HG03565 (cell line): ENCODE measurements around the gene PTPDC1.

Source experiments
- ATAC-seq: cut with Tn5 transposase; IDR thresholded peaks from one replicate; pipeline ENCODE4 v1.9.1; 2021; ENCODE audit warnings: mild to moderate bottlenecking, moderate library complexity; ENCODE audit not compliant: unreplicated experiment

PTPDC1 gene, protein sequence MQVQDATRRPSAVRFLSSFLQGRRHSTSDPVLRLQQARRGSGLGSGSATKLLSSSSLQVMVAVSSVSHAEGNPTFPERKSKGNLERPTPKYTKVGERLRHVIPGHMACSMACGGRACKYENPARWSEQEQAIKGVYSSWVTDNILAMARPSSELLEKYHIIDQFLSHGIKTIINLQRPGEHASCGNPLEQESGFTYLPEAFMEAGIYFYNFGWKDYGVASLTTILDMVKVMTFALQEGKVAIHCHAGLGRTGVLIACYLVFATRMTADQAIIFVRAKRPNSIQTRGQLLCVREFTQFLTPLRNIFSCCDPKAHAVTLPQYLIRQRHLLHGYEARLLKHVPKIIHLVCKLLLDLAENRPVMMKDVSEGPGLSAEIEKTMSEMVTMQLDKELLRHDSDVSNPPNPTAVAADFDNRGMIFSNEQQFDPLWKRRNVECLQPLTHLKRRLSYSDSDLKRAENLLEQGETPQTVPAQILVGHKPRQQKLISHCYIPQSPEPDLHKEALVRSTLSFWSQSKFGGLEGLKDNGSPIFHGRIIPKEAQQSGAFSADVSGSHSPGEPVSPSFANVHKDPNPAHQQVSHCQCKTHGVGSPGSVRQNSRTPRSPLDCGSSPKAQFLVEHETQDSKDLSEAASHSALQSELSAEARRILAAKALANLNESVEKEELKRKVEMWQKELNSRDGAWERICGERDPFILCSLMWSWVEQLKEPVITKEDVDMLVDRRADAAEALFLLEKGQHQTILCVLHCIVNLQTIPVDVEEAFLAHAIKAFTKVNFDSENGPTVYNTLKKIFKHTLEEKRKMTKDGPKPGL

GRCh38 chr9:94084314-94084713 lies at the start of gene PTPDC1:
Gene PTPDC1, plus strand, starts transcription at chr9:94084464. Its CDS starts 67 bp downstream, at chr9:94084531.
- no peak for ATAC-seq

DNA sequence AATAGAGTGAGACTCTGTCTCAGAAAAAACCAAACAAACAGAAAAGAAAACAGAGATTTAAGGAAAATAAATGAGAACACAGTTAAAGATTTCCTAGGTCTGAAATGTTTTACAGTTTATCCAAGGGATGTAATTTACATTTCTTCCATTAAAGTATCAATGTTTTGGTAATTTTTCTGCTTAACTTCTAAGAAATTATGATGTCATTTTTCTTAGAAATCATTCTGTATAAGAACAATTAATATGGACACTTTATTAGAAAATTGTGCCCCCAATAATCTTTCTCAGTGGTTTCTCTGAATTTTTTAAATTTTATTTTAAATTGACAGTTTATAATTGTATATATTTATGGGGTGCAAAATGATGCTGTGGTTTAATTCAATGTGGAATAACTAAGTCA lies 49.8 kb upstream of the PTPDC1 start:
- no peak for ATAC-seq

DNA sequence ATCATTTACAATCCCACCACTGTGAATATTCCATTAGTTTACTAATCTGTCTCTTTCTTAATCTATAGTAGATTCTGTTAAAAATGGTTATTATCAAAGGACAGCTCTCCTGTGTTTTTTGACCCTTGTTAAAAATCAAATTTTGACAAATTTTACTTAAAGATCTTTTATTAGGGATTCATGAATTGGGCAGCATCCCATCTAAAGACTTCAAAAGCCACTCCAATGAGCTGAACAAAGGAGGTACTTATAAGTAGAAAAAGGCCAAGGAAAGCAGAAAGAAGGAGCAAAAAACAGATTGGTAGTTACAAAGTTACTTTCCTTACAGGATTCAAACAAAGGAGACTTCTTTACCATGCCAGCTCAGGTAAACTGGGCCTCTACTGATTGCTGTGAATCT lies 44.5 kb upstream of the PTPDC1 start:
- no peak for ATAC-seq

DNA sequence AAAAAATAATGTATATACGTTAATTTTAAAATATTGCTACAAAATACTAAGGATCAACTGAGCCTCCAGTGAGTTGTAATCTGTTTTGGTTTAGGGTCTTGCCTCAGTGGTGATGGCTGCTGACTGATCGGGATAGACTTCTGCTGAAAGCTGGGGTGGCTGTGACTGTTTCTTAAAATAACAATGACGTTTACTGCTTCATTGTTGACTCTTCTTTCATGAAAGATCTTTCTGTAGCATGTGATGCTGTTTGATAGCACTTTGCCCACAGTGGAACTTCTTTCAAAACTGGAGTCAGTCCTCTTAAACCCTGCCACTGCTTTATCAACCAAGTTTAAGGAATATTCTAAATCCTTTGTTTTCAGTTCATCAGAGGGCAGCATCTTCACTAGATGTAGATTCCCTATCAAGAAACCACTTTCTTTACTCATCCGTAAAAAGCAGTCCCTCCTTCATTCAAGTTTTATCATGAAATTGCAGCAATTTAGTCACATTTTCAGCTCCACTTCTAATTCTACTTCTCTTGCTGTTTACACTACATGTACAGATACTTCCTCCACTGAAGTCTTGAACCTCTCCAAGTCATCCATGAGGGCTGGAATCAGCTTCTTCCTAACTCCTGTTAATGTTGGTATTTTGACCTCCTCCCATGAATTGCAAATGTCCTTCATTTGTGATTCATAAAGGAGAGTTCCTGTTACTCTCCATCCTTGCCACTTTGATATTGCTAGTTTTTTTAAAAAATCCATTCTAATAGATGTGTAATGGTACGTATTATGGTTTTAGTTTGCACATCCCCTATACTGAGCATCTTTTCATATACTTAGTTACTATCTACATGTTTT lies 41.5 kb upstream of the PTPDC1 start:
- no peak for ATAC-seq

DNA sequence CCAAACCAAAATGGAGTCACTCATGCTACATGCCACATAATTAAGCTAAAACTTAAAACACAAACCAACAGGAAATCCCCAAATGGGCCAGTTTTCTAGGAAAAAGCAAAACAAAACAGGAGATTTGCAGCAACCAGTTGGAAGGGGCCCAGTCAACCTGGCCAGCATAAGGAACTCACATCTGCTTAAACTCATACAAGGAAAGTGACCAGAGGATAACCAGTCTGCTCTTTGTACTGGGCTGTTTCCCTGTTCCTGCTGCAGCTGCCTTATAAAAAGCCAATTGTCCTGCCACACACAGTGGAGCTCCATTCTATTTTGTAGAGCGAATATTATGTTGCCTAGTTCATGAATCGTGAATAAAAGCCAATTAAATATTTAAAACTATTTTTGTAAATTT lies 29.5 kb upstream of the PTPDC1 start:
- ATAC-seq = no peak

- ATAC-seq = peak; percentile 41
Observed at GRCh38 chr9:94056442-94056974, 27.8 kb upstream of the PTPDC1 start.

DNA sequence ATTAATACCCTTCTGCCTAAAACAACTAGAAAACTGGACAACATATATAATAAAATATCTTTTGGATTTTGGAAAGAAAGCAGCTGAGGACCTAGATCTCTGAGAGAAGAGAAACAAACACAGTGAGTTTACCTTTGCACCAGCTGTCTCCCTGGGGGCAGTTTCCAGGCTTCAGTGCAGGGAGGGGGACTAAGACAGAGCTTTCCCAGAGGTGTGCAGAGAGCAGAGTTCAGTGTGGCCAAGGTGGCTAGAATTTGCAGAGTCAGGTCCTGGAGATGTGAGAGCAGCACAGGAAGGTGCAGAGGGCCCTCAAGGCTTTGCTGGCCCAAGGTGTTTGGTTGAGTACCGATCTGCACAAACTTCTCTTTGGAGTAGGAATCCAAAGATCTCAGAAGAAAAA lies 26.3 kb upstream of the PTPDC1 start:
- no peak for ATAC-seq

- ATAC-seq = no peak
Observed at GRCh38 chr9:94061864-94062263, 22.4 kb upstream of the PTPDC1 start.

DNA sequence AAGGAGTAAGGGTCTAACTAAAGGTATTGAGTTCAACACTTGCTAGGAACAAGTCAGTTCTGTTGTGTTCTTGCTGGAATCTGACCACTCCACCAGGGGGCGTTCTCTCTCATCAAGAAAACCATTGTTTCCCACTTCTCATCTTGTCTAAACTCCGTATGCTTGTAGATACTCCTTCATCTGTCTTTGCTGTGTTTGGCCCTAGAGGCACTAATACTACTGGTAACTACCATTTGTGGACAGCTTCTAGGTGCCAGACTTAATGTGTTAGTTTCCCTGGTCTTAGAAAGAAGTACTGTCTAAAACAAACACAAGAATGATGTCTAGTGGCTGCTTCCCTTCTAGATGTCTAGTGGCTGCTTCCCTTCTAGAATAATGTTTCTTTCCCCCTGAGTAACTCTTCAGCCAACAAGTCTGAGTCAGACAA lies 18.7 kb upstream of the PTPDC1 start:
- ATAC-seq = no peak

GRCh38 chr9:94068257-94068656 lies 16.0 kb upstream of the PTPDC1 start:
- ATAC-seq = no peak

DNA sequence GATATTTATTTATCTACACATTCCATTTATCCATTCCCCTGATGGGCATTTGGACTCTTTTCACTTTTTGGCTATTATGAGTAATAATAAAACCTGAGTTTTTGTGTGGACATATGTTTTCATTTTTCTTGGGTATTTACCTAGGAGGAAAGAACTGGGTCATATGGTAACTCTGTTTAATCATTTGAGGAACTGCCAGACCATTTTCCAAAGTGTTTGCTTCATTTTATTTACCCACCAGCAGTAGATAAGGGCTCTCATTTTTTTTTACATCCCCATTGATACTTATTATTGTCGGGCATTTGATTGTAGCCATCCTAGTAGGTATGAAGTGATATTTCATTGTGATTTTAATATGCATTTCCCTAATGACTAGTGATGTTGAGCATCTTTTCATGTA lies 7.7 kb upstream of the PTPDC1 start:
- ATAC-seq = no peak

DNA sequence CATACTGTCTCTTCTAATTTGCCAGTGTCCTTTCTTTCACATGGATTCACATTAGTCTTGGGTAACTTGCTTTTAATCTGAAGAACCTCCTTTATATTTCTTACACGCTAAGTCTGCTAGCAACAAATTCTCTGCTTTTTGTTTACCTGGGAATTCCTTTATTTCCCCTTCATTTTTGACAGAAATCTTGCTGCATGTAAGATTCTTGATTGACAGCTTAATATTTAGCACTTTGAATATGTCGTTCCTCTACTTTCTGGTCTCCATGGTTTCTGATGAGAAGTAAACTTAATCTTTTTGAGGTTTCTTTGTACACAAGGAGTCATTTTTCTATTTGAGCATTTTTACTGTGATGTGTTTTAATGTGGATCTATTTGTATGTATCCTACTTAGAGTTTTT lies 6.2 kb upstream of the PTPDC1 start:
- no peak for ATAC-seq

DNA sequence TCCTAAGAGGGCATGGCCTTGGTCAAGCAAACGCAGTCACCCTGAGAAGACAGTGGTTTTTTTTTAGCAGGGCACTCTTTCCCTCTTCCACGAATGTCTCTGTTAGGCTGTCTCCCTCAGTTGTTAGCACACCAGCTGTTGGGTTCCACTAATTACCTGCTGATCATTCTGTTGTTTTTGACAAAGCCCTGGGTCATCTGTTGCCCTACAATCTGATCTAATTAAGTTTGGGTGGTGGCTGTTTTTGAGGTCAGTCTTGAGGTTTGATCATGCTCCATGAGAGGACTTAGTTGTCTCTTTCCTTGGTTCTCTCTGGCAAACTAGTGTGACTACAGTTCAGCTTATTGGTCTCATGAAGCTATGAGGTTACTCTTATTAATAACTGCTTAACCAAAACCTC lies 5.0 kb upstream of the PTPDC1 start:
- no peak for ATAC-seq

DNA sequence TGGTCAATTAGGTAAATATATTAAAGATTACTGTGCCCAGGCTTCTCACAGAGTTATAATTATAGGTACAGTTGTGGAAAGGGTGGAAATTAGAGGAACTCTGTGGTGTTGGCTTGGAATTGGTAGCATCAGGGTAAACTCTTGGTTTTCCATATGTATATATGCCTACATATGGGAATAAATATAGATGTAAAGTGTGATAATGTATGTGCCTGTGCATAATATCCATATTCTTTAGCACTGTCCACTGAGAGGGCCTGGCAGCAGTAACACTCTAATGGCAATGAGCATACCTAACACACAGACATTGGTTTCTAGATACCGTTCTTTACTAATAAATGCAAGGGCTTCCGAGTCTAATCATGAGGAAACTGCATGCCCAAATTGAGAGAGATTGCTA lies 4.0 kb upstream of the PTPDC1 start:
- ATAC-seq = no peak

GRCh38 chr9:94081435-94081834 lies 2.8 kb upstream of the PTPDC1 start:
- ATAC-seq = no peak

- ATAC-seq = no peak
Observed at GRCh38 chr9:94081864-94082463, 2.3 kb upstream of the PTPDC1 start.

DNA sequence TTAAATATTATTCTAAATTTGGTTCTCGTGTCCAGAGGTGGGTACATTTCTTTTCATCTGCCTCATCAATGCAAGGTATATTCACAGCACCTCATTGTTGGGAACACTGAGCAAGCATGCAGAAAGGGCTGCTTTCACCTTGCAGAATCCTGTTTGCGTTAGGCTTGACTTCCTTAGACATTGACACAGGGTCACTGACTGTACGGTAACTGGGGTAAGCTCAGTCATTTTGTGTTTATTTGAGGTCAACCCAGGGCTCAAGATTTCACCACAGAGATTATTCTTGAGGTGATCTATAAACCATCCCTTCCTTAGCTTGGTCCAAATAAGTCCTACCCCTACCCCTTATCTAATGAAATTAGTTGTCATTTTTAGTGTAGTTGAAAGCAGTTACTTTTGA lies 1.7 kb upstream of the PTPDC1 start:
- ATAC-seq = no peak

GRCh38 chr9:94082956-94083355 lies 1.3 kb upstream of the PTPDC1 start:
- ATAC-seq = no peak

- no peak for ATAC-seq
Observed at GRCh38 chr9:94083384-94083783, 880 bp upstream of the PTPDC1 start.

GRCh38 chr9:94085062-94085639 lies 887 bp downstream of the PTPDC1 start:
- ATAC-seq = no peak
